ENCODE measurements around the gene KLHL29. TPM values are rescaled to one million over a fixed set of nuclear protein-coding genes. Genes with fewer than 3 reads are reported as not detected.

The KLHL29 gene
- total and polyA plus RNA-seq, 2 donors (not counting 3 experiments of a cell fraction or from before 2014, with no cell fraction given): 4.6 to 12.7 TPM

GRCh38 chr2:23692851-23693605 lies 308.0 kb downstream of the KLHL29 start:
- TF ChIP-seq, protein P1, sequence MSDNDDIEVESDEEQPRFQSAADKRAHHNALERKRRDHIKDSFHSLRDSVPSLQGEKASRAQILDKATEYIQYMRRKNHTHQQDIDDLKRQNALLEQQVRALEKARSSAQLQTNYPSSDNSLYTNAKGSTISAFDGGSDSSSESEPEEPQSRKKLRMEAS (IDR thresholded peaks at IDR 0.05; ENCODE audit: insufficient read depth, insufficient read length): no peak
- TF ChIP-seq POLR2AphosphoS5 (IDR thresholded peaks at IDR 0.05; ENCODE audit: insufficient read depth, low read depth, low read length) (no peak), FOS (IDR thresholded peaks at IDR 0.05; ENCODE audit: borderline replicate concordance, insufficient read depth, low read length) (no peak), GATA2 (IDR thresholded peaks at IDR 0.05; ENCODE audit: insufficient read depth, insufficient read length, low read depth, low read length) (no peak), POLR2A (IDR thresholded peaks at IDR 0.05; ENCODE audit: low read depth, low read length) (no peak), EZH2 (IDR thresholded peaks at IDR 0.05; ENCODE audit: borderline replicate concordance, low read depth, low read length, severe bottlenecking) (no peak), MYC (IDR thresholded peaks at IDR 0.05; ENCODE audit: low read depth, low read length) (no peak), JUN (IDR thresholded peaks at IDR 0.05; ENCODE audit: borderline replicate concordance, insufficient read depth, insufficient read length, low read depth) (no peak)
- TF ChIP-seq, protein P2, sequence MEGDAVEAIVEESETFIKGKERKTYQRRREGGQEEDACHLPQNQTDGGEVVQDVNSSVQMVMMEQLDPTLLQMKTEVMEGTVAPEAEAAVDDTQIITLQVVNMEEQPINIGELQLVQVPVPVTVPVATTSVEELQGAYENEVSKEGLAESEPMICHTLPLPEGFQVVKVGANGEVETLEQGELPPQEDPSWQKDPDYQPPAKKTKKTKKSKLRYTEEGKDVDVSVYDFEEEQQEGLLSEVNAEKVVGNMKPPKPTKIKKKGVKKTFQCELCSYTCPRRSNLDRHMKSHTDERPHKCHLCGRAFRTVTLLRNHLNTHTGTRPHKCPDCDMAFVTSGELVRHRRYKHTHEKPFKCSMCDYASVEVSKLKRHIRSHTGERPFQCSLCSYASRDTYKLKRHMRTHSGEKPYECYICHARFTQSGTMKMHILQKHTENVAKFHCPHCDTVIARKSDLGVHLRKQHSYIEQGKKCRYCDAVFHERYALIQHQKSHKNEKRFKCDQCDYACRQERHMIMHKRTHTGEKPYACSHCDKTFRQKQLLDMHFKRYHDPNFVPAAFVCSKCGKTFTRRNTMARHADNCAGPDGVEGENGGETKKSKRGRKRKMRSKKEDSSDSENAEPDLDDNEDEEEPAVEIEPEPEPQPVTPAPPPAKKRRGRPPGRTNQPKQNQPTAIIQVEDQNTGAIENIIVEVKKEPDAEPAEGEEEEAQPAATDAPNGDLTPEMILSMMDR (IDR thresholded peaks at IDR 0.05; ENCODE audit: extremely low read depth in 1 of 2, insufficient read depth in 1 of 2, low read depth in 1 of 2, low read length in 2 of 2): no peak
- FAIRE-seq (no peak), DNase-seq (ENCODE audit: low read depth, low spot score) (no peak)
- no peak overlapping the region for H3K9ac ChIP-seq (replicated peaks; ENCODE audit: extremely low read depth, insufficient read depth, low read length)
- POLR2A ChIA-PET: interaction anchor here (0.6 kb wide), 1 partner anchor 217 kb away, joined by 4 read pairs; no protein-coding TSS in a partner anchor
- H3K4me3 ChIP-seq (replicated peaks in 1 of 3; ENCODE audit: insufficient read depth in 1 of 3, low read depth in 1 of 3, low read length in 3 of 3): no peak overlapping the region
- H3K79me2 ChIP-seq (ENCODE audit: control insufficient read depth, insufficient read depth, low read length): no peaks in the 10 kb centered on the region
- no peaks in the 10 kb centered on the region for H3K9me3 ChIP-seq (replicated peaks; ENCODE audit: control insufficient read depth, insufficient read depth, low read length)
- no peak overlapping the region for H3K27ac ChIP-seq (ENCODE audit: insufficient read depth, low read depth, low read length)
- no peaks in the 10 kb centered on the region for H3K4me1 ChIP-seq (ENCODE audit: control insufficient read depth, extremely low read depth, insufficient read depth, low read length)
- no peak overlapping the region for H3K4me2 ChIP-seq (ENCODE audit: insufficient read depth, low read length)
- no peak overlapping the region for H2AFZ ChIP-seq (ENCODE audit: low read depth, low read length)
- no peaks in the 10 kb centered on the region for H3K27me3 ChIP-seq (ENCODE audit: control insufficient read depth in 2 of 2, insufficient read depth in 2 of 2, low read length in 2 of 2)
- peaks cover 0 to 3% of the 10 kb centered on the region in 2 experiments for H3K36me3 ChIP-seq (ENCODE audit: control insufficient read depth in 2 of 2, extremely low read depth in 1 of 2, insufficient read depth in 2 of 2, low read length in 2 of 2)
- intact Hi-C loops (cut with micrococcal nuclease) (no loop called here), dilution Hi-C loops (cut with MboI; ENCODE audit: extremely low pct_ligation_motif_present, low sequenced_read_pairs) (no loop called here)
- no peaks in the 10 kb centered on the region for H3K9me1 ChIP-seq (replicated peaks; ENCODE audit: control insufficient read depth, extremely low read depth, insufficient read depth, low read length)
- CTCF ChIA-PET: no interaction called here
- BruUV-seq (replicated peaks): no TSS peak
- H4K20me1 ChIP-seq (replicated peaks; ENCODE audit: control insufficient read depth, extremely low read depth, insufficient read depth, low read length): no peaks in the 10 kb centered on the region

Measured in endothelial cell of umbilical vein (primary cell).